Fibroblast of villous mesenchyme (primary cell): ENCODE data around the gene NKX3-2. TPM values are rescaled to one million over a fixed set of nuclear protein-coding genes. Genes with fewer than 3 reads are reported as not detected.
"Not testable (repeated sequence)": the region's sequence is repeated elsewhere in the genome, so short reads cannot be mapped to it uniquely, and the experiment has no call there.

Source experiments
- DNase-seq: peaks from one replicate; pipeline ENCODE4 v3.0.0-alpha.2; 2010; ENCODE audit warnings: low read depth
- H3K4me3 ChIP-seq: 2 replicates; pipeline ENCODE4 v1.5.1; 2011; ENCODE audit warnings: low read depth, mild to moderate bottlenecking, low read length
- CTCF ChIP-seq: IDR thresholded peaks from 2 replicates; pipeline ENCODE4 v1.5.1; 2012; ENCODE audit warnings: low read depth, mild to moderate bottlenecking, low read length; ENCODE audit not compliant: insufficient read depth
- total RNA-seq: library from RNA; depleted of rRNA; stranded (reverse); fragments of >200 nt; gene quantifications from 2 replicates; pipeline ENCODE4 v1.2.3, GENCODE V29; 2012

Gene NKX3-2
- total RNA-seq, 1 donor = under 0.01 TPM

DNA sequence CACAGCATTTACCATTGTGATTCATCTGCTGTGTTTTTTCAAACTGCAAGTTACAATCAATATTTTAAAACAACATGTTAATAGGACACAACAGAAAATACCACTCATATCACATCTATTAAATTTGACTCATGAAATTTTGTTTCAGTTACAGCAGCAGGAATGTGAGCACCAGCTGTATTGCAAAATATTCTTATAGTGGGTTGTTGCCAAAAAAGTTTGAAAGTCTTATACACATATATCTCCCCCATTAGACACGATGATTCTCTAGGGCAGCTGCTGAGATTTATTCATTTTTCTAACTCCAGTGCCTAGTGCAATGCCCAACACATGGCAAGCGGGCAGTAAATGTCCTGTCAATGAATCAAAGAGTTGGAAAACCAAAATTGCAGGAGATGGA, 26.6 kb upstream of the NKX3-2 start:
- DNase-seq = no peak
- no peak overlapping the region for H3K4me3 ChIP-seq
- no peak for TF ChIP-seq CTCF

DNA sequence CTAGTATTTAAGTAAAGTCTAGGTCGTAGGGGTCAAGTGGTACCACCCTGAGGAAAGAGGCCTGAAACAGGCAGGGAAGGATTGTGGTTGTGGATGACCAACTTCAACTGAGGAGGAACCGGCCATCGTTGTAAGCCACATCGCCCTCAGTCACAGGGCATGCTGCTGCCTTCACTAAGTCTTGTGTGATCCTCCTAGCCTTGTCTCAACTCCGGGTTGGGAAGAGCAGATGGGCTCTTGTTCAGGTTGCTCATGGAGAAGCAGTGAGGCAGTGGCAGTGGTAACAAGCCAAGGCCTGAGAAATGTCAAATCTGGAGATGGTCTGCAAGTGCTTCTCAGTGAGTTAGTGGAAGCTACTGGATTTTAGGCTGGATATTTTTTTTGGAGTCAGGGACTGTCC, 22.8 kb upstream of the NKX3-2 start:
- no peak for DNase-seq
- no peak for TF ChIP-seq CTCF
- no peak overlapping the region for H3K4me3 ChIP-seq

DNA sequence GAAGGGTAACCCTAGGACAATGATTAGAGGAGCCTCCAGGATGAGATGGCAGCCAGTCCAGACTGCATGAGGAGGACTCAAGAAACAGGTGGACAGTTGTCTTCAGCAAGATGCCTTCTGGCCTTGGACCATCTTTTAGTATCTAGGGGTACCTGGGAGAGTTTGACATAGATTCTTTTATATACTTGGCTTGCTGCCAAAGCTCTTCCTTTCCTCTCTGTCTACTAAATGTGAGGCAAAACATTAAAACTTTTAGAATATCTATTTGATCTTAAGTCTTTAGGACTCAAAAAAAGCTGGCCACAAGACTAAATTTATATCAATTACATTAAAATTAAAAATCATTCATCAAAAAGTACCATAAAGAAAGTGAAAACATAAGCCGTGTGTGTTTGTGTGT, 18.6 kb upstream of the NKX3-2 start:
- no peak overlapping the region for H3K4me3 ChIP-seq
- DNase-seq = no peak
- TF ChIP-seq CTCF = no peak

DNA sequence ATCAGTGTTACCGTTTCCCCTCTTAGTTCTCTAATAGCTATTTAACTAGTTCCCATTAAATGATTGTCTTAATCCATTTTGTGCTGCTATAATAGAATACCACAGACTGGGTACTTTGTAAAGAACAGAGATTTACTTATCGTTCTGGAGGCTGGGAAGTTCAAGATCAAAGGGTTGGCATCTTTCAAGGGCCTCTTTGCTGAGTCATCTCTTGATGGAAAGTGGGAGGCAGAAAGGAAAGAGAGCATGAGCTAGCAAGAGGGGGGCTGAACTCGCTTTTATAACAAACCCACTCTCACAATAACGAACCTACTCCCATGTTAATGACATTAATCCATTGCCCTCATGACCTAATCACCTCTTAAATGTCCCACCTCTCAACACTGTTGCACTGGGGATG, 17.4 kb upstream of the NKX3-2 start:
- H3K4me3 ChIP-seq = no peak overlapping the region
- no peak for TF ChIP-seq CTCF
- no peak for DNase-seq

DNA sequence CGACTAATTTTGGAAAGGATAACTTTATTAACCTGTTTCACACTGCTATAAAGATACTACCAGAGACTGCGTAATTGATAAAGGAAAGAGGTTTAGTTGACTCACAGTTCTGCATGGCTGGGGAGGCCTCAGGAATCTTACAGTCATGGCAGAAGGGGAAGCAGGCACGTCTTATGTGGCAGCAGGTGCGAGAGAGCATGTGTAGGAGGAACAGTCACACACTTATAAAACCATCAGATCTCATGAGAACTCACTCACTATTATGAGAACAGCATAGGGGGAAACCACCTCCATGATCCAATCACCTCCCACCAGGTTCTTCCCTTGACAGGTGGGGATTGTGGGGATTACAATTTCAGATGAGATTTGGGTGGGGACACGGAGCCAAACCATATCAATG, 15.8 kb upstream of the NKX3-2 start:
- not testable (repeated sequence) for H3K4me3 ChIP-seq, DNase-seq

GRCh38 chr4:13559413-13559812, 15.1 kb upstream of the NKX3-2 start:
- peak; percentile 83 for DNase-seq
- no peak for TF ChIP-seq CTCF
- H3K4me3 ChIP-seq = no peak overlapping the region

- DNase-seq = no peak
- no peak for TF ChIP-seq CTCF
- H3K4me3 ChIP-seq = no peak overlapping the region
These were observed 14.6 kb upstream of the NKX3-2 start for GRCh38 chr4:13558881-13559280.

DNA sequence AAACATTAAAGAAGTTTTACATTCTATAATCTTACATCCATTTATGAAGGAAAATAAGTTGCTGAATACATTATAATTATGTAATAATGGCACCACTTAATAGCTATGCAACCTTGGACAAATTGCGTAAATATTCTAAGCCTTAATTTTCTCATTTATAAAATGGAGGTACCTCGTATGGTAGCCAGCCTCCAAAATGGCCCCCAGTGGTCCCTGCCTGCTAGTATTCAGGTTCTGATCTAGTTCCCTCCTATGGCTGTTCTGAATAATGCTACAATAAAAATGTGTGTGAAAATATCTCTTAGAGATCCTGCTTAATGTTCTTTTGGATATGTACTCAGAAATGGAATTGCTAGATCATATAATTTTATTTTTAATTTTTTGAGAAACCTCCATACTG, 11.0 kb upstream of the NKX3-2 start:
- no peak for DNase-seq
- no peak for TF ChIP-seq CTCF
- no peak overlapping the region for H3K4me3 ChIP-seq
